GM21737 (cell line): ENCODE measurements around the gene ZFP30.

Experiments used
- ATAC-seq: cut with Tn5 transposase; IDR thresholded peaks from one replicate; pipeline ENCODE4 v1.9.1; 2021; ENCODE audit warnings: mild to moderate bottlenecking, moderate library complexity; ENCODE audit not compliant: unreplicated experiment

The ZFP30 gene

DNA sequence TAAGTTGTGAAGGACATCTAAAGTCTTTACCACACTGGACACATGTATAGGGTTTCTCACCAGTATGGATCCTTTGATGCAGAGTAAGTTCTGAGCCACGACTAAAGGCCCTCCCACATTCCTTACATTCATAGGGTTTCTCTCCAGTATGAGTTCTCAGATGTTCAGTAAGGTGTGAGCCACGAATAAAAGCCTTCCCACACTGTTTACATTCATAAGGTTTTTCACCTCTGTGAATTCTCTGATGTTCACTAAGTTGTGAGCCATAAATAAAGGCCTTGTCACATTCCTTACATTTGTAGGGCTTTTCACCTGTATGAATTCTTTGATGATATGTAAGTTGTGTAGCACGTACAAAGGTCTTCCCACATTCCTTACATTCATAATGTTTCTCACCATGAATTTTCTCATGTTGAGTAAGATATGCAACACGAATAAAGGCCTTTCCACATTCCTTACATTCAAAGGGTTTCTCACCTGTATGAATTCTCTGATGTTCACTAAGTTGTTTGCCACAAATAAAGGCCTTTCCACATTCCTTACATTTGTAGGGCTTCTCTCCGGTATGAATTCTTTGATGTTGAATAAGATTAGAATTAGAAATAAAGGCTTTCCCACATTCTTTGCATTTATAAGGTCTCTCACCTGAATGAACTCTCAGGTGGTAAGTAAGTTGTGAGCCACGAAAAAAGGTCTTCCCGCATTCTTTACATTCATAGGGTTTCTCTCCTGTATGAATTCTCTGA, 90.5 kb downstream of the ZFP30 start:
- no peak for ATAC-seq
